Left ventricle myocardium inferior (tissue), 1 donor: ENCODE results near the gene LCN1. TPM values are rescaled to one million over a fixed set of nuclear protein-coding genes. Genes with fewer than 3 reads are reported as not detected.

Experiments used
- DNase-seq: peaks from one replicate; pipeline ENCODE4 v3.0.0-alpha.2; 2020
- H3K27ac ChIP-seq: fragments of 200-600 bp; replicated peaks from 2 replicates; pipeline ENCODE4 v1.8.0; 2021
- H3K27me3 ChIP-seq: fragments of 200-600 bp; 2 replicates; pipeline ENCODE4 v1.8.0; 2021; ENCODE audit warnings: low read depth
- H3K36me3 ChIP-seq: fragments of 200-600 bp; 2 replicates; pipeline ENCODE4 v1.8.0; 2021
- H3K4me1 ChIP-seq: fragments of 200-600 bp; 2 replicates; pipeline ENCODE4 v1.8.0; 2021
- H3K4me3 ChIP-seq: fragments of 200-600 bp; 2 replicates; pipeline ENCODE4 v1.8.0; 2021; ENCODE audit warnings: mild to moderate bottlenecking, moderate library complexity
- H3K9me3 ChIP-seq: fragments of 200-600 bp; replicated peaks from 2 replicates; pipeline ENCODE4 v1.8.0; 2021
- intact Hi-C: fragments of 100-400 bp; cut with micrococcal nuclease; formaldehyde crosslinking; loops from one replicate; pipeline ENCODE4 v1.11.0; 2022
- total RNA-seq: library from RNA; stranded (reverse); fragmentation: NEBNext Ultra II Directional; extraction: Animal tissue kit (Norgen Biotek cat#: 25700); gene quantifications from one replicate; pipeline ENCODE4 v1.2.1, GENCODE V29; 2021
- TF ChIP-seq, protein P1 (sequence below): fragments of 200-600 bp; IDR thresholded peaks from 2 replicates; pipeline ENCODE4 v1.8.0; 2021; ENCODE audit warnings: antibody characterized with exemption, mild to moderate bottlenecking, borderline replicate concordance
- donor health status: DM: no; HTN: yes; CAD: no; lungs with severe emphysema.

The LCN1 gene
- total RNA-seq, 1 donor from 2014 or later: not detected

DNA sequence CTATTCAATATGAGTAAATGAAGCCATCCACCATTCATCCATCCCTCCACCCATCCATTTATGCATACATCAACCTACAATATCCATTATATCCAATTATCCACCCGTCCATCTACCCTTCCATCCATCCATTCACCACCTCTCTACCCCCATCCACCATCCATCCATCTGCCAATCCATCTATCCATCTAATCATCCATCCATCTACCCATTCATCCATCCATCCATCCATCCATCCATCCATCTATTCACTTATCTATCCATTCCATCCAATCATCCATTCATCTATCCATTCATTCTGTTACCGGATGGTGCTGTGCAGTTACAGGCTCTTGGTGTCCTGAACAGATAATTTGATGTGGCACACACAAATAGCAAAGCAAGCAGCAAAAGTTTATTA lies 51.0 kb downstream of the LCN1 start:
- no peak for DNase-seq
- intact Hi-C loops: no loop called here
- H3K4me3 ChIP-seq: no peak overlapping the region
- TF ChIP-seq, protein P1, sequence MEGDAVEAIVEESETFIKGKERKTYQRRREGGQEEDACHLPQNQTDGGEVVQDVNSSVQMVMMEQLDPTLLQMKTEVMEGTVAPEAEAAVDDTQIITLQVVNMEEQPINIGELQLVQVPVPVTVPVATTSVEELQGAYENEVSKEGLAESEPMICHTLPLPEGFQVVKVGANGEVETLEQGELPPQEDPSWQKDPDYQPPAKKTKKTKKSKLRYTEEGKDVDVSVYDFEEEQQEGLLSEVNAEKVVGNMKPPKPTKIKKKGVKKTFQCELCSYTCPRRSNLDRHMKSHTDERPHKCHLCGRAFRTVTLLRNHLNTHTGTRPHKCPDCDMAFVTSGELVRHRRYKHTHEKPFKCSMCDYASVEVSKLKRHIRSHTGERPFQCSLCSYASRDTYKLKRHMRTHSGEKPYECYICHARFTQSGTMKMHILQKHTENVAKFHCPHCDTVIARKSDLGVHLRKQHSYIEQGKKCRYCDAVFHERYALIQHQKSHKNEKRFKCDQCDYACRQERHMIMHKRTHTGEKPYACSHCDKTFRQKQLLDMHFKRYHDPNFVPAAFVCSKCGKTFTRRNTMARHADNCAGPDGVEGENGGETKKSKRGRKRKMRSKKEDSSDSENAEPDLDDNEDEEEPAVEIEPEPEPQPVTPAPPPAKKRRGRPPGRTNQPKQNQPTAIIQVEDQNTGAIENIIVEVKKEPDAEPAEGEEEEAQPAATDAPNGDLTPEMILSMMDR: no peak
- H3K9me3 ChIP-seq: peaks cover 21% of the 10 kb centered on the region
- H3K27me3 ChIP-seq: peaks cover 40% of the 10 kb centered on the region
- no peak overlapping the region for H3K27ac ChIP-seq
- no peaks in the 10 kb centered on the region for H3K36me3 ChIP-seq
- H3K4me1 ChIP-seq: no peaks in the 10 kb centered on the region

DNA sequence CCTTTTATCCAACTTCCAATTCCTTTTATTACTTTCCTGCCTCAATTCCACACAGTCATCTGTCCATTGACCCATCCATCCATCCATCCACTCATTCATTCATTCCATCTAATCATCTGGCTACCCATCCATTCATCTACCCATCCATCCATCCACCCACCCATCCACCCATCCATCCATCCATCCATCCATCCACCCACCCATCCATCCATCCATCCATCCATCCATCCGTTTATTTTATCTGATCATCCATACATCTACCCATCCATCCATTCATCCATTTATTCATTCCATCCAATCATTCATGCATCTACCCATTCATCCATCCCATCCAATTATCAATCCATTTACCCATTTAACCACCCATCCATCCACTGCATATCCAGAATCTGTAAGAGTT lies 51.9 kb downstream of the LCN1 start:
- H3K36me3 ChIP-seq: no peaks in the 10 kb centered on the region
- TF ChIP-seq, protein P1: no peak
- intact Hi-C loops: no loop called here
- H3K4me3 ChIP-seq: no peak overlapping the region
- peaks cover 21% of the 10 kb centered on the region for H3K9me3 ChIP-seq
- peaks cover 37% of the 10 kb centered on the region for H3K27me3 ChIP-seq
- DNase-seq: no peak
- H3K4me1 ChIP-seq: no peaks in the 10 kb centered on the region
- H3K27ac ChIP-seq: no peak overlapping the region

DNA sequence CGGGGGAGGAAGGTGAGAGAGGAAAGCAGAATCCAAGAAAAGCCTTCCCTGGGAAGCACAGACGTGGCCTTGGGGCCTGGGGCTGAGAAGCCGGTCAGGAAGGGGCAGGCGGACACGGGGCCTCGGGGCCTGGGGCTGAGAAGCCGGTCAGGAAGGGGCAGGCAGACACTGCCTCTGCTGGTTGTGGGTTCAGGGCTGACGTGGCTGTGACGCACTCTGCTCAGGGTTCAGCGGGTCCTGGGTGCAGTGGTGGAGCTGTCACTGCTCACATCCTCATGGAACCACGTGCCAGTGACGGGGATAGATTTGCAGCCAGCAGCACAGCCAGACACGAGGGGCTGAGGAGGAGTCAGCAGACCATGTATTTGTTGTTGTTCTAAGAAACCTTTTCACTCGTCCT lies 53.1 kb downstream of the LCN1 start:
- intact Hi-C loops: no loop called here
- peaks cover 41% of the 10 kb centered on the region for H3K27me3 ChIP-seq
- no peaks in the 10 kb centered on the region for H3K4me1 ChIP-seq

DNA sequence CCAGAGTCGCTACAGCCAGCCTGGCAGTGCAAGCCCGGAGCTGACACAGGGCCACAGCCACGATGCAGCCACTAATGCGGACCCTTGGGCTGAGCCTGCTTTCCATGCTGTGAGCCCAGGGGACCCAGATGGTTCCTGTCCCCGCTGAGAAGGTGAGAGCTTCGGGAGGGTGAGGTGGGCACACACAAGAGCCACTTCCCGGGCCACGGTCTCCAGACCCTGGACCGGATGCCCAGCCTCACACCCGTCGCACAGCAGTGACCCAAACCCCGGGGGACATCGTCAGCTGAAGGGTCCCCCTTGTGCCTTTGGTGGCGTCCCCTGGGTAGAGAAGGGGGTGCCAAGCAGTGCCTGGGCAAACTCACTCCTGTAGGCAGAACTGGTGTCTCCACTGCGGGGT lies 53.7 kb downstream of the LCN1 start:
- H3K27me3 ChIP-seq: peaks cover 47% of the 10 kb centered on the region
- H3K4me1 ChIP-seq: no peaks in the 10 kb centered on the region
- H3K9me3 ChIP-seq: peaks cover 7% of the 10 kb centered on the region
- intact Hi-C loops: no loop called here
- H3K27ac ChIP-seq: no peak overlapping the region
- no peak overlapping the region for H3K4me3 ChIP-seq
- no peaks in the 10 kb centered on the region for H3K36me3 ChIP-seq
- DNase-seq: no peak
- TF ChIP-seq, protein P1: no peak

More for the DNA sequence above, 53.1 kb downstream of the LCN1 start:
- Histone ChIP-seq H3K9me3 (peaks cover 13% of the 10 kb centered on the region), H3K27ac (no peak overlapping the region), H3K4me3 (no peak overlapping the region), H3K36me3 (no peaks in the 10 kb centered on the region)
- TF ChIP-seq, protein P1: no peak
- no peak for DNase-seq

Other genes with a start within 250 kb of the LCN1 start
- gene PPP1R26, start 41.7 kb upstream of the LCN1 start, total RNA-seq: 20.9 TPM
- gene MRPS2, start 20.8 kb upstream of the LCN1 start, total RNA-seq: 42.6 TPM
- gene OBP2A, start 24.7 kb downstream of the LCN1 start, total RNA-seq: not detected
- not detected for gene PAEP, start 40.3 kb downstream of the LCN1 start, total RNA-seq
- not detected for gene GLT6D1, start 118.1 kb downstream of the LCN1 start, total RNA-seq
- gene LCN9, start 141.9 kb downstream of the LCN1 start, total RNA-seq: not detected
- not detected for gene SOHLH1, start 178.0 kb downstream of the LCN1 start, total RNA-seq
- gene KCNT1, start 180.7 kb downstream of the LCN1 start, total RNA-seq: 3.3 TPM